GM18517 (cell line): ENCODE measurements around the gene PCTP.
A peak's percentile ranks its signal among the peaks of the same experiment; 100 is the strongest.

ENCODE experiments used
- ATAC-seq: cut with Tn5 transposase; IDR thresholded peaks from one replicate; pipeline ENCODE4 v1.9.1; 2021; ENCODE audit warnings: mild to moderate bottlenecking, moderate library complexity; ENCODE audit not compliant: unreplicated experiment

The PCTP gene

GRCh38 chr17:55750750-55751657, at the start of gene PCTP:
Gene PCTP (plus strand): TSS chr17:55751051. CDS start chr17:55751104, 53 bp downstream.
- ATAC-seq, result peak; percentile 96

DNA sequence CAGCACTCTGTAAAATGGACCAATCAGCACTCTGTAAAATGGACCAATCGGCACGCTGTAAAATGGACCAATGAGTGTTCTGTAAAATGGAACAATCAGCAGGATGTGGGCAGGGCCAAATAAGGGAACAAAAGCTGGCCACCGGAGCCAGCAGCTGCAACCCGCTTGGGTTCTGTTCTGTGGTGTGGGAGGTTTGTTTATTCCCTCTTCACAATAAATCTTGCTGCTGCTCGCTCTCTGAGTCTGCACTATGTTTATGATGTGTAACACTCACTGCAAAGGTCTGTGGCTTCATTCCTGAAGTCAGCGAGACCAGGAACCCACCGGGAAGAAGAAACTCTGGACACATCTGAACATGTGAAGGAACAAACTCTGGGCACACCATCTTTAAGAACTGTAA, 48.7 kb upstream of the PCTP start:
- no peak for ATAC-seq

- no peak for ATAC-seq
Observed at GRCh38 chr17:55704401-55704800, 46.5 kb upstream of the PCTP start.

DNA sequence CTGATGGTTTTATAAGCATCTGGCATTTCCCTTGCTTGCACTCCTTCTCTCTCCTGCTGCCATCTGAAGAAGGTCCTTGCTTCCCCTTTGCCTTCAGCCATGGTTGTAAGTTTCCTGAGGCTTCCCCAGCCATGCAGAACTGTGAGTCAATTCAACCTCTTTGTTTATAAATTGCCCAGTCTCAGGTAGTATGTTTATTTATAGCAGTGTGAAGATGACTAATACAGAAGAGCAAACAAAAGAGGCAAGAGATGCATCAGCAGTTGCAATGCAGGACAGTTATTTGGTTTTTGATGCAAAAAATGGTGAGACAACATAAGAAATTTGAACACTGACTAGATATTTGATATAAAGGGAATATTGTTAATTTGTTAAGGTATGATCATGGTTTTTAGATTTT, 45.0 kb upstream of the PCTP start:
- ATAC-seq, result peak; percentile 70

DNA sequence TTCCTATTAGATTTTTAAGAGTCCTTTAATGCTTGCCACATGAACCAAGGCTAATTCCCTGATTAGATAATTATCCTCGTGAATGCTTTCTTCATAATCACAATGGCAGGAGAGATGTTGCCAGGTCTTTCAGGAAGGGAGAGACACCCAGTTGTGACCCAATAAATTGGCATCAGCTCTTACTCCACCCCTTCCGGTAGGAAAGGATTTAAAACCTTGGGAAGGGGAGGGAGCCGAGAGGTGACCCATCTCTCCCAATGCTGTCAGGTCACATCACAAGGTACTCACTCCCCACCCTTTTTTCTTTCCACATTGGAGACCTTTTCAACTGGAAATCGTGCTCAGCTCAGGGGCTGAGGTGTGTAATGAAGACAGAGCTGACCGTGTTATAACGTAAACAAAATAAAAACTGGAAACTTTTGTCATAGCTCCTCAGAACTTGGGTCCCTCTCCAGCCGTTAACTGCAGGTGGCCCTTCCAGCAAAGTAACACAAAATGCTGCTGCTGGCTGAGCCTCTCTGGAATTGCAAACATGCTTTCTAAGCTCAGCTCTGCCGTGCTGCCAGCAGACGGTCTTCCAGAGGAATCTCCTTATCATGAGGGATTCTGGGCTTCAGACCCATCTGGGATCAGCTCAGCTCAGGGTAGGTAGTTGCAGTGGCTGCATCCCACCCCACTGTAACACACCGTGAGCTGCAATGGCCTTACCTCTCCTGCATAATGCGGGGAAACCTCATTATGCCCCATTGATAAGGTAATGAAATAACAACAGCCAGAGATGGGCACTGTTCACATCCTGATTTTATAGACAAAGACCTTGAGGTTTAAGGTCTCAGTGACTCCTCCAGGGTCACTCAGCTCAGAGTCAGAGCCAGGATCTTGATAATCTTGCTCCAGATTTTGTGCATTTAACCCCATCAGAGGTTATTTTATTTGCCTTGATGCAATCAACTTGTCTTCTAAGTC, 43.8 kb upstream of the PCTP start:
- no peak for ATAC-seq

- no peak for ATAC-seq
Observed at GRCh38 chr17:55708175-55708974, 42.5 kb upstream of the PCTP start.

GRCh38 chr17:55709440-55709839, 41.4 kb upstream of the PCTP start:
- ATAC-seq, result no peak

DNA sequence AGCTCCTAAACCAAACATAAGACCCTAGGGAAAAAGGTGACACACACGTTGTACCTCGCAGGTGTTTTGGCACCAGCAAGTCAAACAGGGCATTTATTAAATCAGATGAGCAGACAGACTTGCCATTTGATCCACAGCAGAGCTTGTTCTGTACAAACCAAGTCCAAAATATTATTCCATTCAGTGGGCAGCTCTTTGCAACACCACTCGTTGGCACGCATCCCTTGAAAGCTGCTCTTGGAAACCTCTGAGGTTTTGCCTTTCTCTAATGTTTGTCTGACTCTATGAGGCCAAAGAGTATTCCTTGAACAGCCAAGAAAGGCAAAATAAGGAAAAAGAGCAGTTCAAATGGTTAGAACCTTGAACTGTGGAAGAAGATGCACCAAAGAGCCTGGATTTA, 40.9 kb upstream of the PCTP start:
- ATAC-seq, result no peak

- no peak for ATAC-seq
Observed at GRCh38 chr17:55710410-55710809, 40.4 kb upstream of the PCTP start.

DNA sequence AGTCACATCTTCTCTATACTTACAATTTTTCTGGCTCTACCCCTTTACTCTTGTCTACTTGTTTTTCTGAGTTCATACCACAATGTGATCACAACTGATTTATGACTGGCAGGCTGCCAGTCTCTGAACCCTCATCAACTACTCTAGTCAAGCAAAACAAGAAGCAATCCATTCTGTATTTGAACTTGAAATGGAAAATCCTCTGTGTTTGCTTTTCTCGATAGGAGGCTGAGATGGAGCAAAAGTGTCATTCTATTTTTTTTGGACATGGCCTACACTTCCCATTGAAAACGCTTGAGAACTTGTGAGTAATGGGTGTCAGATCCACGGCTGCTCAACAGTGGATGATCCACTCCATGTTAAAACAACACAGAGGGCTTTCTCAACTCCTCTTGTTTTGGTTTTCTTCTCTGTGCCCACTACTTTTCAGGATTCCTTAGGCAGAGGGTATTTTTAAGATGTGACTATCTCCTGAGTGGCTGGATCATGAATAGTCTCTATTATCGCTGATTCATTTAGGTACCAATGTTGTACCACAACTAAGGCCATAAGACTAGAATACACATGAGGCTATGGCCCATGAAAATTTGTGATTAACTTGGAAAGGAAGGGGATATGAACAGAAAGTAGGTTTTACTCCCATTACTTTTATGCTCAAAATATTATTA, 39.9 kb upstream of the PCTP start:
- ATAC-seq, result no peak

- ATAC-seq, result no peak
Observed at GRCh38 chr17:55717432-55717831, 33.4 kb upstream of the PCTP start.

DNA sequence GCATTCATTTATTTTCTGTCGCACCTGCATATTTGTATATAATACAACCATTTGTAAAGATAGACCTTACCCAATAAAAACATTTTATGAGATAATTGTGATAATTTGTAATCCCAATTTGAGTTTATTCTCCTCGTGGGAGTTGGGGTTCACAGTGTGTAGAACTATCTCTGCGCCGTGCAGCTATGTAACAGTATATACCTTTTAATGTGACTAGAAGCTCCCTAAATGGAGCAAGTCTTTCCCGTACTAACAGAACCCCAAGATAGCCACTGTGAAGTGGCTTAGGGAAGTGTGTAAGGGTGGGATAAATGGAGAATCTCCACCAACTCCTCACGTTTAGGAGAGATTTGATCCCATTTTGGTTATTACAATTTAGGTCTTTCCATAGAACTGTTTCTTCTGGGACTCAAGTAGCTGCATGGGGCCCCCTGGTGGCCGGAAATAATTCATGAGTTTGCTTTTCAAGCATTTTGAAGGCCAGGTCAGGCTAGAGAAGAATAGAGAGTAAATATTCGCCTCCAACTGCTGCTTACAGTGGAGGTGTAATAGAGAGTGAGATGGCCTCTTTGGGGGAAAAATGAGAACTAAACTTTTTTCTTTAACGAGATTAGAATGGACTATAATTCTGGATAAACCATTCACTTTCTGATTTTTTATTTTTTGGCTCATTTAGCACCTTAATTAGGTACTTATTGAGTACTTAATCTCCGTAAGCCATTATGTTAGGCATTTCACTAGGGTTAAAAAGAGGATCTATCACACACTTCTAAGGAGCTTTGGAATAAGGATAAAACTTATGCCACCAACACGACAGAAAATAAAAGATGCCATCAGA, 32.7 kb upstream of the PCTP start:
- ATAC-seq, result no peak

DNA sequence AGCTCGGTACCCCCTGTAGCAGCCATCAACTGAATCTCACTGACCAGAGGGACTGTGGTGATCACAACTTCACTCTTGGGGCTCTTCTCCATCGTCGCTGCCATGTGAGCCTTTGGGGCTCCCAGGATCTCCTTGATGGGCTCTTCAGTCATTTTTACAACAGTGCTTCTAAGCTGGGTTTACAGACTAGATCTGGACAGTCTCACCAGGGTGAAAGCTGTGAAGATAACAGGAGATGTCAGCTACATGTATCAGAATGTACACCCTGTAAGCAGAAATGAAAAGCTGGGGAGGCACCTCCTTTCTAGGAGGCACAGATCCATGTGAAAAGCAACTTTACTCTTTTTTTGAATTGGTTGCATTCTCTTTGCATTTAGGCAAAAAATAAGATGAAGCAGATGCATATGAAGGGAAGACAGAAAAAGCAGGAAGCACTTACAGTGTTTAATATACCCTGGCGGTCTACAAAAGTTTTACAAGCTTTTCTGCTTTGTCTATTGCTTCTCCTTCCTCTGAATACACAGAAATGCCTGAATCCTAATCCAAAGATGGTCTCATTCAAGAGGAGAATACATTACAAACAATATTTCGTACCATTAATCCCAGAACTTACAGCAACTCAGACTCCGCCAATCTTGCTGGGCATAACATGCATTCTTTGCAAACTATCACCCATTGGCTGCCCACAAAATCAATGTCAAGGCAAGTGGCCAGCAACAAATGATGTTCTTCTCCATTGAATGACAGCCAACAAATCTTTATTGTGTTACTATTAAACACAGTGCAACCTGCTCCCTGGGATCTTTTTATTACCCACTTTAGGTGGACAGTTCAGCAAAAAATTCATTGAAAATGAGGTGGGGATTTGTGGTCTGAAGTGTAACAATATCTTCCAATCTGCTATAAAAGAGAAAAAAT, 29.7 kb upstream of the PCTP start:
- ATAC-seq, result no peak

GRCh38 chr17:55722016-55722736, 28.7 kb upstream of the PCTP start:
- ATAC-seq, result no peak

DNA sequence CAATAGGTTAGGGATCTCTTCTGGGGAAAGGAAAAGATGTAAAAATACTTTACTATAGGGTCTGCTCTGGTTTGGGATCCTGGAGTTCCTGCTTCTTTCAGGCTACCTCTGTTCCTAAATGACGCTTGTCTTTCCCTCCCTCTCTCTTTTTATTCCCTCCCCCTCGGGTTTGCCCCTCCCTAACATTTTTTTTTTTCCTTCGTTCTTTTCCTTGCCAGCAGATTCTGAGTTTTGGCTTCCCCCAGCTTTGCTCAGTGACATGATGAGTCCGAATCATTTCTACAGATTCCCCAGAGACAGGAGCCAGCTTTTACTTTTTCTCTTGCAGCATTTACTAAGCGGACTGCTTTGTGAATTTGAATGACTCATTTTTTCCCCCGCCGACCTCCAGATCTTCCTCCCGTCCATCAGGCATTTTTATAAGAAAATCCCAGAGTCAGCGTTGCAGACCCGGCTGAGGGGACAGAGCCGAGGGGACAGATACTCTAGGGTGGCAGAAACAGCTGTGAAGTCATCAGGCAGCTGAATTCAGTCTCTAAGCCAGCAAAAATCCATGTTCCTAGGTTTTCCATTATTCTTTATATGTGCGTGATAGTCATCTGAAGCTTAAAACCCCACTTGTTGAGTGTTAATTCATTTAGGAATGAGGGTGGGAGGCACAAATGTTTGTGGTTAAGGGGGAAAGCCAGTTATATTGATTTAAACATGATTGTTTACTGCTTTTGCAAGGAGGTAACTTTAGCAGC, 27.9 kb upstream of the PCTP start, which contains the start of gene TMEM100:
Gene TMEM100, minus strand, starts transcription at position 123 of the 746 bp plus-strand sequence. CDS start 1,794 bp downstream, outside the sequence.
- no peak for ATAC-seq

DNA sequence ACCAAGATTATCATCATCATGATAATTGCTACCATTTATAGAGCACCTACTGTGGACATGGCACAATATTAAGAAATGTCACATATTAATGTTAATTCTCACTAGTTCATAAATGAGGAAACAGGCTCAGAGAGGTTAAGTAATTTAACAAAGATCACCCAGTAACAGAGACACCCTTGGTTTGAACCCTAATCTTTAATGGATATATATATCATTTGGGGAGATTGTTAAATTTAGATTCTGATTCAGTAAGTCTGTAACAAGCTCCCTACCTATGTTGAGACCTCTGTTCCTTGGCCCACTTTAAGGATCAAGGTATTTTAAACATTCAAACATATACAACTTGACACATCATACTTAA, 27.4 kb upstream of the PCTP start:
- no peak for ATAC-seq

DNA sequence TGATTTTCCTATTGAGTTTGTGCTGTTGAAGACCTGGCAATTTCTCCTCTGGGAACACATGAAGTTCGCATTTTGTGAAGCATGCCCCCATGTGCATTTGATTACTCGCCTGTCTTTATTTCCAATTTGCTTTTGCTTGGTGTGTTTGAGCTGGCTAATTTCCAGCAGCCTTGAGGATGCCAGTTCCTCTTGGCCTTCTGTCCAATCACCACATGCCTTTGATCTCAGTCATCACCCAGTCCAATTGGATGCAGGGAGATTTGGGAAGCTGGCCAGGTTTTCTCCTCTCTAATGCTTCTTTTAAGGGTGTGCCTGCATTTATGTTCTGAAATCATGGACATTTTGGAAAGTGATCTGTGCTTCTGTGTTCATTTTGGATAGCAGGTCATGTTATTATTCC, 24.4 kb upstream of the PCTP start:
- ATAC-seq, result no peak
